ENCODE data around the gene TREX2. TPM values are rescaled to one million over a fixed set of nuclear protein-coding genes. Genes with fewer than 3 reads are reported as not detected.

Gene TREX2
- total and polyA plus RNA-seq, 10 of the 15 experiments (the other 5 are each of a cell fraction or from before 2014, with no cell fraction given), result 0.09 to 0.97 (median 0.60) TPM; not detected in 3

DNA sequence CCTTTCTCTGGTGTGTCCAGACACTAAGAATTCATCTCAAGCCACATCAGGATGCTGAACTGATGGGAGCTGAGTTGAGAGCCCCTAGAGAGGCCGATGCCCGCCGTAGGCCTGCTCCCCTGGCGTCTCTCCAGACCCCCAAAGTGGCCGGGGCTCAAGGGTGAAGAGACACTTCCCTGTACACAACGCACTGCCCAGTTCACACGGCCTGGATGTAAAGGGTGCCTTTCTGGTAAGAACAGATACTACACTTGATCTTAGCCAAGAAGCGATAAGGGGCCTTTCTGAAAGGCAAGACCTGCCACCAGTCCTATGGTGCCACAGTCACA is 5.1 kb upstream of the TREX2 start:
- H4K20me1 ChIP-seq (ENCODE audit: control insufficient read depth, insufficient read depth), result no peaks in the 10 kb centered on the region
- H3K9ac ChIP-seq (ENCODE audit: control insufficient read depth, insufficient read depth, low read length), result no peak overlapping the region
- 70% methylated on average over 8 of the region's 8 CpGs for WGBS (ENCODE audit: insufficient coverage, insufficient replicate concordance, low lambda C conversion rate, missing lambda C conversion rate)
- ChIA-PET POLR2A (no interaction called here), RAD21 (ENCODE audit: unreplicated experiment) (no interaction called here), CTCF (interaction anchor here (2.0 kb wide), 1 partner anchor 10 kb away, joined by 7 read pairs; no protein-coding TSS in a partner anchor), SMC1A (ENCODE audit: uncharacterized antibody, unreplicated experiment) (no interaction called here)
- H3K79me2 ChIP-seq (ENCODE audit: control insufficient read depth, insufficient read depth, low read length), result no peaks in the 10 kb centered on the region
- no peaks in the 10 kb centered on the region for H3K9me3 ChIP-seq (replicated peaks; ENCODE audit: control insufficient read depth, insufficient read depth, low read length)
- H3K4me2 ChIP-seq (ENCODE audit: control insufficient read depth, insufficient read depth), result no peak overlapping the region
- intact Hi-C loops (cut with micrococcal nuclease; ENCODE audit: unreplicated experiment), result no loop called here
- H2AFZ ChIP-seq (ENCODE audit: control insufficient read depth, low read depth, low read length), result no peak overlapping the region
- FAIRE-seq (no peak), DNase-seq (ENCODE audit: low read depth, low spot score) (no peak), ATAC-seq (no peak)
- no peaks in the 10 kb centered on the region for H3K27me3 ChIP-seq (replicated peaks in 1 of 2; ENCODE audit: control insufficient read depth in 2 of 2, insufficient read depth in 2 of 2, low read length in 1 of 2)
- in situ Hi-C loops (cut with MboI), result no loop called here
- BruUV-seq (replicated peaks), result no TSS peak
- TF ChIP-seq NBN (IDR thresholded peaks at IDR 0.05), result no peak
- no peak for TF ChIP-seq MEF2B (IDR thresholded peaks at IDR 0.05; ENCODE audit: partially characterized antibody, poor library complexity, severe bottlenecking)
- H3K4me1 ChIP-seq (ENCODE audit: control insufficient read depth, insufficient read depth, low read length), result no peaks in the 10 kb centered on the region
- H3K36me3 ChIP-seq (ENCODE audit: control insufficient read depth in 2 of 2, insufficient read depth in 2 of 2, low read length in 1 of 2), result peaks cover 0 to 2% of the 10 kb centered on the region in 2 experiments; a peak in 1 of 4 replicates
- H3K4me3 ChIP-seq, result no peak overlapping the region
- H3K27ac ChIP-seq (ENCODE audit: control insufficient read depth, insufficient read depth), result no peak overlapping the region

DNA sequence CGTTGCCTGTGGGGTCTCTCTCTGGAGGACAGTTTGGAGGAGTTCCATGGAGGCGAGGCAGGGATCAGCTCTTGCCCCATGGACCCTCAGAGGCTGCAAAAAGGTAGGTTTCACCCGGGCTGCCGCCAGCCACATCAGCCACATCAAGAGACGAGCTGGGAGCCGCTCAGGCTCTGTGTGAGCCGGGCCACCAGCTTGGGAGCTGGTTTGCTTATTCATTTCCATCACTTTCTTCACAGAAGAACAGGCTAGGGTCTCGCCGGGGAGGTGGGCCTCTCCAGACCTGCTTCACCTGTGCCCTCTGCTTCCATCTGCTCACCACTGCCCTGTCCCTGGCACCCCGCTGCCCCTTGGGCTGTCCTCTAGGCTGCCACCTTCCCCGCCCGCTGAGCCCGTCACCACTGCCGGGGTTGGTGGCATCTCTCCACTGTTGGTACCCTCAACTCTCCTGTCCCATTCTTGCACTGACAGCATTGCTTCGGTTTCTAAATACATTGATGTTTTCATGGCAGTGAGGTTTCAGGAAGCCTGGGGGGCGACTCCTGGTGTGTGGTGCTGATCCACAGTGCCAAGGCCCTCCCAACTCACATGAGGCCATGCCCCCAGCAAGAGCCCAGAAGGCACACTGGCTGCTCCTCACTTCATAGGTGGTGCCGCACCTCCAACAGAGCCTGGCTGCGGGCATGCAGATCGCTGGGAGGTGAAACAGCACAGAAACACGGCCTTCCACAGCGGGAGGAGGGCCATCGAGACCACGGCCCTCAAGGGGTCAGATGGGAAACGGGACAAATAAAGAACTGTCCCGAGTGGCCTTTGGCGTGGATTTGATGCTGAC is 4.5 kb upstream of the TREX2 start:
- H4K20me1 ChIP-seq (ENCODE audit: control insufficient read depth, insufficient read depth), result no peaks in the 10 kb centered on the region
- H3K27ac ChIP-seq (ENCODE audit: control insufficient read depth, insufficient read depth), result no peak overlapping the region
- no peaks in the 10 kb centered on the region for H3K79me2 ChIP-seq (ENCODE audit: control insufficient read depth, insufficient read depth, low read length)
- TF ChIP-seq KAT2A (conservative IDR thresholded peaks at IDR 0.05; ENCODE audit: control insufficient read depth, low read depth, low read length) (no peak), PAX8 (IDR thresholded peaks at IDR 0.05) (no peak), RELA (IDR thresholded peaks at IDR 0.05; ENCODE audit: borderline replicate concordance, partially characterized antibody) (no peak), BHLHE40 (IDR thresholded peaks at IDR 0.05; ENCODE audit: borderline replicate concordance in 1 of 2, low read depth in 2 of 2, low read length in 1 of 2) (no peak), ZBED1 (IDR thresholded peaks at IDR 0.05; ENCODE audit: borderline replicate concordance) (no peak), NBN (IDR thresholded peaks at IDR 0.05) (no peak), PAX5 (IDR thresholded peaks at IDR 0.05; ENCODE audit: borderline replicate concordance, low read depth, low read length) (no peak), GABPA (IDR thresholded peaks at IDR 0.05; ENCODE audit: low read depth) (no peak), ASH2L (IDR thresholded peaks at IDR 0.05; ENCODE audit: borderline replicate concordance, low read depth) (no peak), KDM1A (IDR thresholded peaks at IDR 0.05; ENCODE audit: borderline replicate concordance) (no peak), SPI1 (IDR thresholded peaks at IDR 0.05; ENCODE audit: borderline replicate concordance, insufficient read depth, low read depth, low read length) (no peak), ZNF274 (IDR thresholded peaks at IDR 0.05; ENCODE audit: insufficient read depth, insufficient read length) (no peak), RB1 (IDR thresholded peaks at IDR 0.05; ENCODE audit: borderline replicate concordance) (no peak)
- 69% methylated on average over 26 of the region's 26 CpGs for WGBS (ENCODE audit: insufficient coverage, insufficient replicate concordance, low lambda C conversion rate, missing lambda C conversion rate)
- DNase-seq (ENCODE audit: low read depth, low spot score) (no peak), FAIRE-seq (no peak), ATAC-seq (no peak)
- ChIA-PET CTCF (interaction anchor here (2.0 kb wide), 1 partner anchor 10 kb away, joined by 7 read pairs; no protein-coding TSS in a partner anchor), RAD21 (ENCODE audit: unreplicated experiment) (no interaction called here), SMC1A (ENCODE audit: uncharacterized antibody, unreplicated experiment) (no interaction called here), POLR2A (no interaction called here)
- BruUV-seq (replicated peaks), result no TSS peak
- H3K4me3 ChIP-seq, result no peak overlapping the region
- no peaks in the 10 kb centered on the region for H3K9me3 ChIP-seq (replicated peaks; ENCODE audit: control insufficient read depth, insufficient read depth, low read length)
- H3K4me2 ChIP-seq (ENCODE audit: control insufficient read depth, insufficient read depth), result no peak overlapping the region
- in situ Hi-C loops (cut with MboI), result no loop called here
- no peaks in the 10 kb centered on the region for H3K4me1 ChIP-seq (ENCODE audit: control insufficient read depth, insufficient read depth, low read length)
- no peaks in the 10 kb centered on the region for H3K36me3 ChIP-seq (ENCODE audit: control insufficient read depth in 2 of 2, insufficient read depth in 2 of 2, low read length in 1 of 2)
- H3K9ac ChIP-seq (ENCODE audit: control insufficient read depth, insufficient read depth, low read length), result no peak overlapping the region
- intact Hi-C loops (cut with micrococcal nuclease; ENCODE audit: unreplicated experiment), result no loop called here
- H2AFZ ChIP-seq (ENCODE audit: control insufficient read depth, low read depth, low read length), result no peak overlapping the region
- H3K27me3 ChIP-seq (replicated peaks in 1 of 2; ENCODE audit: control insufficient read depth in 2 of 2, insufficient read depth in 2 of 2, low read length in 1 of 2), result no peaks in the 10 kb centered on the region
